ENCODE measurements around the gene TRPV4.

- TF ChIP-seq CTCF (IDR thresholded peaks at IDR 0.05): peak; percentile 73 to 88 (median 82)
- TF ChIP-seq POLR2A (IDR thresholded peaks at IDR 0.05): no peak
These were observed 57.9 kb downstream of the TRPV4 start for GRCh38 chr12:109775172-109775881.

All from esophagus squamous epithelium (tissue), 4 donors.